ENCODE data around the gene RALGAPA1.
"Not testable (repeated sequence)": the region's sequence is repeated elsewhere in the genome, so short reads cannot be mapped to it uniquely, and the experiment has no call there.

Gene RALGAPA1

DNA sequence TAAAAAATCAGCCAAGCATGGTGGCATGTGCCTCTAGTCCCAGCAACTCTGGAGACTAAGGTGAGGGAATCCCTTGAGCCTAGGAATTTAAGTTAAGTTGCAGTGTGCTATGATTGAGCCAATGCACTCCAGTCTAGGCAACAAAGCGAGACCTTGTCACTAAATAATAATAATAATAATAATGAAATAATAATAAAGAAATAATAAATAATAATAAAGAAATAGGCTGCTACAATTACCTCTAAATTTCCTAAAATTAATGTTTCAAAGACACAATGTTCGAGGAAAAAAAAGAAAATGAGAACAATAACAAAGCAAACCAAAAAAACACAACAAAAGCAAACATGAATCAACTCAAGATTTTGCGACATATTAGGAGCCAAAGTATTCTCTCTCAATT, 29.7 kb downstream of the RALGAPA1 start:
- TF ChIP-seq, protein P1, sequence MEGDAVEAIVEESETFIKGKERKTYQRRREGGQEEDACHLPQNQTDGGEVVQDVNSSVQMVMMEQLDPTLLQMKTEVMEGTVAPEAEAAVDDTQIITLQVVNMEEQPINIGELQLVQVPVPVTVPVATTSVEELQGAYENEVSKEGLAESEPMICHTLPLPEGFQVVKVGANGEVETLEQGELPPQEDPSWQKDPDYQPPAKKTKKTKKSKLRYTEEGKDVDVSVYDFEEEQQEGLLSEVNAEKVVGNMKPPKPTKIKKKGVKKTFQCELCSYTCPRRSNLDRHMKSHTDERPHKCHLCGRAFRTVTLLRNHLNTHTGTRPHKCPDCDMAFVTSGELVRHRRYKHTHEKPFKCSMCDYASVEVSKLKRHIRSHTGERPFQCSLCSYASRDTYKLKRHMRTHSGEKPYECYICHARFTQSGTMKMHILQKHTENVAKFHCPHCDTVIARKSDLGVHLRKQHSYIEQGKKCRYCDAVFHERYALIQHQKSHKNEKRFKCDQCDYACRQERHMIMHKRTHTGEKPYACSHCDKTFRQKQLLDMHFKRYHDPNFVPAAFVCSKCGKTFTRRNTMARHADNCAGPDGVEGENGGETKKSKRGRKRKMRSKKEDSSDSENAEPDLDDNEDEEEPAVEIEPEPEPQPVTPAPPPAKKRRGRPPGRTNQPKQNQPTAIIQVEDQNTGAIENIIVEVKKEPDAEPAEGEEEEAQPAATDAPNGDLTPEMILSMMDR (IDR thresholded peaks at IDR 0.05; ENCODE audit: insufficient read depth, missing control alignments) = no peak
- FAIRE-seq (no peak), DNase-seq (ENCODE audit: insufficient read length, low spot score) (no peak)

DNA sequence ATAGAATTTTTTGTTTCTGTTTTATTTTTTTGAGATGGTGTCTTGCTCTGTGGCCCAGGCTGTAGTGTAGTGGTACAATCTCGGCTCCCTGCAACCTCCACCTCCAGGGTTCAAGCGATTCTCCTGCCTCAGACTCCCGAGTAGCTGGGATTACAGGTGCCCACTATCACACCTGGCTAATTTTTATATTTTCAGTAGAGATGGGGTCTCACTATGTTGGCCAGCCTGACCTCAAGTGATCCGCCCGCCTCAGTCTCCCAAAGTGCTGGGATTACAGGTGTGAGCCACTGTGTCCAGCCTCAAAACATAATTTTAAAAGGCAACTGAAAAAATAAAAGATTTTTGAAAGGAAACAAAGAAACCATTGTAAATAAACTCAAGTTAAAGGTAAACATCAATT, 31.5 kb downstream of the RALGAPA1 start:
- not testable (repeated sequence) for DNase-seq (ENCODE audit: insufficient read length, low spot score); FAIRE-seq

DNA sequence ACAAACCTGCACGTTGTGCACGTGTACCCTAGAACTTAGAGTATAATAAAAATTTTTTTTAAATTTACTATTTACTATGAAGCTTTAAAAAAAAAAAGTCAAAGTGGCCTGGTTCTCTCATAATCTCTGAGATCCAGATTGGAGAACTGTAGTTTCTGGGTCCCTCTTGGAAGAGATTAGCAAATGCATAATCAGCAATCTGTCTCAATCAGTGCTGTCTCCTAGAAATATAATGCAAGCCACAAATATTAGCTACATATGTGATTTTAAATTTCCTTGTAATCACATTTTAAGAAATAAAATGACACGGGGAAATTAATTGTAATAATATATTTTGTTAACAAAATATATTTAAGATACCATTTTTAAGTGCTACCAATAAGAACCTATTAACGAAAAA, 32.3 kb downstream of the RALGAPA1 start:
- DNase-seq (ENCODE audit: insufficient read length, low spot score) (no peak), FAIRE-seq (no peak)
- TF ChIP-seq, protein P1 (IDR thresholded peaks at IDR 0.05; ENCODE audit: insufficient read depth, missing control alignments) = no peak

DNA sequence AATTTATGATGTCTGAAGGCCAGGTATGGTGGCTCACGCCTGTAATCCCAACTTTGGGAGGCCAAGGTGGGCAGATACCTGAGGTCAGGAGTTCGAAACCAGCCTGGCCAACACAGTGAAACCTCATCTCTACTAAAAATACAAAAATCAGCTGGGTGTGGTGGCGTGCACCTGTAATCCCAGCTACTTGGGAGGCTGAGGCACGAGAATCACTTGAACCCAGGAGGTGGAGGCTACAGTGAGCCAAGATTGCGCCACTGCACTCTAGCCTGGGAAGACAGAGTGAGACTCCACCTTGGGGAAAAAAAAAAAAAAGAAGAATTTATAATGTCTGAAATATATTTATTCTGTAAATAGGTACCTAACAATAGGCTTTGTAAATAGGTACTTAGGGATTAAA, 33.0 kb downstream of the RALGAPA1 start:
- FAIRE-seq; DNase-seq (ENCODE audit: insufficient read length, low spot score): not testable (repeated sequence)

DNA sequence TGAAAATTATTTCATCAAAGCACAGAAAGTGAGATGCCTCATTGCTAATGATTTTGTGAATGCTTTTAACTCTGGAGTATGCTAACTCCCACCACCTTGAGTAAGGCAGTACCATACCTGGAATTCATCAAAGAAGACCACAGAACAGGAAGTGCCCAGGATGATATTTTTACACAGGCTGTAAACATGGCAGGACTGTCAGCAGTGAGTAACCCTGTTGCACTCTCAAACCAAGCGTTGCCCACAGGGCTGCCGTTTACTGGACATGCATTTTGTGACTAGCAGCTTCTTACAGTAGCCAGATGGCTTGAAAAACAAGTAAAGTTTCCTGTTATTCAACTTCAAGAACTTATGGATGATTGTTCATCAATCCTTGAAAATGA, 42.4 kb downstream of the RALGAPA1 start:
- DNase-seq (ENCODE audit: insufficient read length, low spot score) (no peak), FAIRE-seq (no peak)
- TF ChIP-seq, protein P1 (IDR thresholded peaks at IDR 0.05; ENCODE audit: insufficient read depth, missing control alignments) = no peak

DNA sequence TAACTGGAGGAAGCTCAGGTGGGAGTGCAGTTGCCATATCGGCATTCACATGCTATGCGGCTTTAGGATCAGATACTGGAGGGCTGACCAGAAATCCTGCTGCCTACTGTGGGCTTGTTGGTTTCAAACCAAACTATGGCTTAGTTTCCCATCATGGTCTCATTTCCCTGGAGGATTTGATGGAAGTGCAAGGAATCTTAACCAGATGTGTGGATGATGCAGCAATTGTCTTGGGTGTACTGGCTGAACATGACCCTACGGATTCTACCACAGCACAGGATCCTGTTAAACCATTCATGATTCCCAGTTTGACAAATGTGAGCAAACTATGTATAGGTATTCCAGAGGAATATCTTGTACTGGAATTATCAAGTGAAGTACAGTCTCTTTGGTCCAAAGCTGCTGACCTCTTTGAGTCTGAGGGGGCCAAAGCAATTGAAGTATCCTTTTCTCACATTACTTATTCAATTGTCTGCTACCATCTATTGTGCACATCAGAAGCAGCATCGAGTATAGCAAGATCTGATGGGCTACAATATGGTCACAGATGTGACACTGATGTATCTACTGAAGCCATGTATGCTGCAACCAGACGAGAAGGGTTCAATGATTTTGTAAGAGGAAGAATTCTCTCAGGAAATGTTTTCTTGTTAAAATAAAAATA, 42.9 kb downstream of the RALGAPA1 start:
- FAIRE-seq (no peak), DNase-seq (ENCODE audit: insufficient read length, low spot score) (no peak)
- TF ChIP-seq, protein P1 (IDR thresholded peaks at IDR 0.05; ENCODE audit: insufficient read depth, missing control alignments) = no peak

DNA sequence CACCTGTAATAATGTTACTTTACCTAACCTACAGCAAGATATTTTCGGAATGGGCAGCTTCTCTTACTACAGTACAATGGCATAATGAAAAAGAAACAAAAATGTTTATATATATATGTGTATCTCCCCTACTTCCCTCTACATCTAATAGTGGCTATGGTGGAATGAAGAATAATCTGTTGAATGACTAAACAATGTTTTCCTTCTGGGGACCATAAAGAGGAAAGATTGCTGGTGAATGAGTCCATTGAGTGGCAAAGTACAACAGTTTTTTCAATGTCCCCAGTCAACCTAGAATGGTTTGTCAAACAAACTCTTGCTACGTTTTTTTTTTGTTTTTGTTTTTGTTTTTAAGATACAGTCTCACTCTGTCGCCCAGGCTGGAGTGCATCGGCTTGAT, 47.2 kb downstream of the RALGAPA1 start:
- DNase-seq (ENCODE audit: insufficient read length, low spot score) (no peak), FAIRE-seq (no peak)
- TF ChIP-seq, protein P1 (IDR thresholded peaks at IDR 0.05; ENCODE audit: insufficient read depth, missing control alignments) = no peak

DNA sequence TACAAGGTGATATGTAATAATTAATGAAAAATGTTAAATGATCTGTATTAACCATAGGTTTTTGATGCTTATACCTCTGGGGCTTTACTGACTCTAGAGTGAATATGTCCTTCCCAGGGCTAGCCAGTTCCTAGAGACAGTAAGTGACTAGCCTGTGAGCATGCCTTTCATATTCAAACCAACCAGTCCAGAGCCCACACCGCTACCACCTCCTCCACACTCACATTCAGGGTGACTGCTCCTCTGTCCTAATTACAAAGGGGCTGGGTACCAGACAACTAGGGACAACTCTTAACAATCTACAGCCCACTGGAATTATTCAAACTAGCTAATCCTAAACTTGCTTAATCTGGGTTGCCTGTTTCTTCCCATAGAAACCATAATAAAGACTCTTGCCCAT, 49.0 kb downstream of the RALGAPA1 start:
- FAIRE-seq (no peak), DNase-seq (ENCODE audit: insufficient read length, low spot score) (no peak)
- TF ChIP-seq, protein P1 (IDR thresholded peaks at IDR 0.05; ENCODE audit: insufficient read depth, missing control alignments) = no peak

All from D721Med (cell line).